HepG2 (cell line): ENCODE results near the gene SH3BGR. TPM values are rescaled to one million over a fixed set of nuclear protein-coding genes. Genes with fewer than 3 reads are reported as not detected.

Experiments used
- HDAC2 ChIP-seq: sonication (generic); formaldehyde crosslinking; IDR thresholded peaks from 2 replicates; pipeline ENCODE4 v1.4.0; 2020; ENCODE audit warnings: missing genetic modification reagents
- KAT8 ChIP-seq: IDR thresholded peaks from 2 replicates; pipeline ENCODE4 v1.6.1; 2016; ENCODE audit warnings: missing genetic modification reagents, missing compliant biosample characterization
- MEIS2 ChIP-seq: sonication (generic); formaldehyde crosslinking; IDR thresholded peaks from 2 replicates; pipeline ENCODE4 v1.9.0; 2021; ENCODE audit warnings: mild to moderate bottlenecking, missing genetic modification reagents
- MYC ChIP-seq: sonication (generic); formaldehyde crosslinking; IDR thresholded peaks from 2 replicates; pipeline ENCODE4 v1.9.0; 2021; ENCODE audit warnings: missing genetic modification reagents, borderline replicate concordance
- NONO ChIP-seq, 2 experiments: fragments of 450-650 bp in 1 of 2; sonication (generic) in 1 of 2; formaldehyde crosslinking in 1 of 2; IDR thresholded peaks in 1 of 2; conservative IDR thresholded peaks in 1 of 2; 2 replicates each; pipeline versions ENCODE4 v1.6.1 to v1.8.0; 2017 to 2022; ENCODE audit warnings: mild to moderate bottlenecking in 1 of 2, missing genetic modification reagents in 1 of 2, moderate library complexity in 1 of 2
- REPIN1 ChIP-seq: sonication (generic); formaldehyde crosslinking; IDR thresholded peaks from 2 replicates; pipeline ENCODE4 v1.8.0; 2022; ENCODE audit warnings: missing genetic modification reagents, low read depth, mild to moderate bottlenecking, borderline replicate concordance
- SAP130 ChIP-seq: IDR thresholded peaks from 2 replicates; pipeline ENCODE4 v1.6.1; 2016; ENCODE audit warnings: low read depth
- SPEN ChIP-seq: sonication (generic); formaldehyde crosslinking; IDR thresholded peaks from 2 replicates; pipeline ENCODE4 v1.5.1; 2020; ENCODE audit warnings: low read depth, mild to moderate bottlenecking, missing genetic modification reagents
- SYNCRIP ChIP-seq: fragments of 200-400 bp; formaldehyde crosslinking; IDR thresholded peaks from 2 replicates; pipeline ENCODE4 v1.6.1; 2018; ENCODE audit warnings: mild to moderate bottlenecking, low read depth, low read length; ENCODE audit not compliant: insufficient read depth
- TARDBP ChIP-seq: sonication (generic); formaldehyde crosslinking; IDR thresholded peaks from 2 replicates; pipeline ENCODE4 v1.8.0; 2022; ENCODE audit warnings: mild to moderate bottlenecking, missing genetic modification reagents
- ZBTB38 ChIP-seq: sonication (generic); formaldehyde crosslinking; IDR thresholded peaks from 2 replicates; pipeline ENCODE4 v1.5.1; 2020; ENCODE audit warnings: mild to moderate bottlenecking, missing genetic modification reagents
- ZFP41 ChIP-seq: sonication (generic); formaldehyde crosslinking; IDR thresholded peaks from 2 replicates; pipeline ENCODE4 v1.4.0; 2020; ENCODE audit warnings: mild to moderate bottlenecking, missing genetic modification reagents, borderline replicate concordance
- ZNF160 ChIP-seq: sonication (generic); formaldehyde crosslinking; IDR thresholded peaks from 2 replicates; pipeline ENCODE4 v1.8.0; 2022; ENCODE audit warnings: mild to moderate bottlenecking, inconsistent platforms, missing genetic modification reagents
- ZNF547 ChIP-seq: sonication (generic); formaldehyde crosslinking; IDR thresholded peaks from 2 replicates; pipeline ENCODE4 v1.5.1; 2020; ENCODE audit warnings: mild to moderate bottlenecking, missing genetic modification reagents
- ZNF598 ChIP-seq: sonication (generic); formaldehyde crosslinking; IDR thresholded peaks from 2 replicates; pipeline ENCODE4 v1.5.1; 2020; ENCODE audit warnings: mild to moderate bottlenecking, missing genetic modification reagents, borderline replicate concordance
- ZNF737 ChIP-seq: sonication (generic); formaldehyde crosslinking; IDR thresholded peaks from 2 replicates; pipeline ENCODE4 v1.5.0; 2020; ENCODE audit warnings: missing genetic modification reagents, mild to moderate bottlenecking, borderline replicate concordance
- ZNF891 ChIP-seq: sonication (generic); formaldehyde crosslinking; IDR thresholded peaks from 2 replicates; pipeline ENCODE4 v1.5.0; 2020; ENCODE audit warnings: mild to moderate bottlenecking, missing genetic modification reagents
- ZSCAN22 ChIP-seq: sonication (generic); formaldehyde crosslinking; IDR thresholded peaks from 2 replicates; pipeline ENCODE4 v1.4.0; 2020; ENCODE audit warnings: mild to moderate bottlenecking, missing genetic modification reagents
- polyA plus RNA-seq, 8 experiments: library from polyadenylated mRNA; depleted of rRNA in 3 of 8; stranded (reverse) in 7 of 8; unstranded in 1 of 8; fragments of >200 nt; fragmentation: Illumina TruSeq in 4 of 8; extraction: Trizol in 4 of 8; gene quantifications; 2 replicates each; pipeline versions ENCODE4 v1.2.1 to v1.2.3, GENCODE V29; 2011 to 2016; ENCODE audit warnings: low read depth in 4 of 8, missing spikeins in 1 of 8, mixed read lengths in 1 of 8; ENCODE audit not compliant: insufficient read depth in 1 of 8
- total RNA-seq, 5 experiments: library from RNA; depleted of rRNA; stranded (reverse); fragments of >200 nt; fragmentation: Illumina TruSeq; extraction: Trizol; gene quantifications; 2 replicates each; pipeline ENCODE4 v1.2.3, GENCODE V29; 2016; ENCODE audit warnings: low read depth in 1 of 5
- TF ChIP-seq, protein P1 (sequence below): sonication (generic); formaldehyde crosslinking; IDR thresholded peaks from 2 replicates; pipeline ENCODE4 v1.5.1; 2020; ENCODE audit warnings: missing genetic modification reagents, mild to moderate bottlenecking, borderline replicate concordance
- TF ChIP-seq, protein P2 (sequence below): sonication (generic); formaldehyde crosslinking; IDR thresholded peaks from 2 replicates; pipeline ENCODE4 v1.5.0; 2020; ENCODE audit warnings: mild to moderate bottlenecking, missing genetic modification reagents, moderate library complexity
- TF ChIP-seq, protein P3 (sequence below): sonication (generic); formaldehyde crosslinking; IDR thresholded peaks from 2 replicates; pipeline ENCODE4 v1.5.1; 2020; ENCODE audit warnings: mild to moderate bottlenecking, missing genetic modification reagents, moderate library complexity

Gene SH3BGR
- total and polyA plus RNA-seq, 2 of the 13 experiments (the other 11 are each of a cell fraction or from before 2014, with no cell fraction given), result 0.48 TPM; not detected in 1

DNA sequence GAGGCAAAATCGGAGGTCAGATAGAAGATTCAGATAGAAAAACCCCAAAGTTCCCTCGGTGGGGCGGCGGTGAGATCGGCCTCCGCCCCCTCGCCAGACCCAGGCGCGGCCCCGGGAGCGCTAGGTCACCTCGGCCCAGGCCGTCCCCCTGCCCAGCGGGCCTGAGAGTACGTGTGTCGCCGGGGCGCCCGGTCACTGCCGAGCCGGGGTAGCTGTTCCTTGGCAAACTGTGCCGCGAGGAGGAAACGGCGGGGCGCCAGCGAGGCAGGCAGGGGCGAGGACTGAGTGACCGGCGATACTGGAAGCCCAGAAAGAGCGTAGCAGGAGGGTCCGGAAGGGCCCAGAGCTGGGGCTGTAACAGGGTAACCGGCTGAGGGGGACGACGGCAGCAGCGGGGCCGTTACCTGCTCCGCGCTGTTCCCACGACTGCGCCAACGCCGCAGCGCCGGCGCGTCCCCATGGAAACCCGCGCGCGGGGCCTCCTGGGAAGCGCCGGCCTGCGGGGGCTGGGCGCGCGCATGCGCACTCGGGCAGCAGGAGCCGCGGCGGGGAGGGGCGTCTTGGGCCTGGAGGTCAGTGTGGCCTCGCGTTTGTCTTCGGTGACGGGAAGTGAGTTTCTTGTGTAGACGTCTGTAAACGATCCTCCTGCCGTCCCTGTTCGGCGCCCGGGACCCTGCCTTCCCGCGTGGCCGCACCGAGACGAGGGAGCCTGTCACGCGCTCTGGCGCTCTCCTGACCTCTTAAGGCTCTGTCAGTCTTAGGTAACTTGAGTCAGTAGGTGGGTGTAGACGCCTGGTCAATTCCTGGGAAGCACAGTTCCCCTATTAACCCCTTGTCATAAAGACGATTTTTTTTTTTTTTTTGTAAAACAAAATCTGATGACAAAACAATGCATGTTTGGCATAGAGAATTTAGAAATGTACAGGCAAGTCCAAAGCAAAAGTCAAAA lies 6.2 kb upstream of the SH3BGR start, which contains the start of gene LCA5L (continued):
- TF ChIP-seq, protein P1, sequence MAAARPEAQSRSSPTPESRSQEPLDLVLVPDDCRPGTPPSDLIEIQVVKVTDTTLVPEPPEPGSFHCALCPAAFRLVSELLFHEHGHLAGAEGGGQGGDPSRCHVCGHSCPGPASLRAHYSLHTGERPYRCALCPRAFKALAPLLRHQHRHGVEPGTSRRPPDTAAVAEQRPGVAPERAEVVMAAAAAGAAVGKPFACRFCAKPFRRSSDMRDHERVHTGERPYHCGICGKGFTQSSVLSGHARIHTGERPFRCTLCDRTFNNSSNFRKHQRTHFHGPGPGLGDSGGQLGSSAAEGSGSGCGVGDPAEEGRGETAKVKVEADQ (CRISPR knock-in tag), result peak; percentile 47; the same call in 1 of the 2 replicates
- TF ChIP-seq ZNF891 (CRISPR knock-in tag) (peak; percentile 69; the same call in 1 of the 2 replicates), NONO (IDR thresholded peaks at IDR 0.05) (no peak), NONO (CRISPR knock-in tag; conservative IDR thresholded peaks at IDR 0.05) (peak; percentile 41; the same call in 1 of the 2 replicates), MEIS2 (CRISPR knock-in tag) (peak; percentile 29; the same call in 1 of the 2 replicates), SAP130 (CRISPR knock-in tag) (peak; percentile 93), ZNF160 (peak; percentile 73; the same call in 1 of the 2 replicates), ZBTB38 (CRISPR knock-in tag) (peak; percentile 58; the same call in 1 of the 2 replicates), SYNCRIP (no peak), ZSCAN22 (no peak), MYC (peak; percentile 44; the same call in 1 of the 2 replicates), SPEN (CRISPR knock-in tag) (peak; percentile 65; the same call in 1 of the 2 replicates), ZNF547 (CRISPR knock-in tag) (peak; percentile 21; the same call in 1 of the 2 replicates), TARDBP (CRISPR knock-in tag) (no peak), HDAC2 (CRISPR knock-in tag) (0 out of 2 replicates have a peak, but pooled peaks have one; percentile 7), REPIN1 (CRISPR knock-in tag) (peak; percentile 49; the same call in 1 of the 2 replicates), ZFP41 (CRISPR knock-in tag) (no peak), ZNF737 (CRISPR knock-in tag) (0 out of 2 replicates have a peak, but pooled peaks have one; percentile 26), KAT8 (CRISPR knock-in tag) (peak; percentile 61), ZNF598 (peak; percentile 66; the same call in 1 of the 2 replicates)
- TF ChIP-seq, protein P2, sequence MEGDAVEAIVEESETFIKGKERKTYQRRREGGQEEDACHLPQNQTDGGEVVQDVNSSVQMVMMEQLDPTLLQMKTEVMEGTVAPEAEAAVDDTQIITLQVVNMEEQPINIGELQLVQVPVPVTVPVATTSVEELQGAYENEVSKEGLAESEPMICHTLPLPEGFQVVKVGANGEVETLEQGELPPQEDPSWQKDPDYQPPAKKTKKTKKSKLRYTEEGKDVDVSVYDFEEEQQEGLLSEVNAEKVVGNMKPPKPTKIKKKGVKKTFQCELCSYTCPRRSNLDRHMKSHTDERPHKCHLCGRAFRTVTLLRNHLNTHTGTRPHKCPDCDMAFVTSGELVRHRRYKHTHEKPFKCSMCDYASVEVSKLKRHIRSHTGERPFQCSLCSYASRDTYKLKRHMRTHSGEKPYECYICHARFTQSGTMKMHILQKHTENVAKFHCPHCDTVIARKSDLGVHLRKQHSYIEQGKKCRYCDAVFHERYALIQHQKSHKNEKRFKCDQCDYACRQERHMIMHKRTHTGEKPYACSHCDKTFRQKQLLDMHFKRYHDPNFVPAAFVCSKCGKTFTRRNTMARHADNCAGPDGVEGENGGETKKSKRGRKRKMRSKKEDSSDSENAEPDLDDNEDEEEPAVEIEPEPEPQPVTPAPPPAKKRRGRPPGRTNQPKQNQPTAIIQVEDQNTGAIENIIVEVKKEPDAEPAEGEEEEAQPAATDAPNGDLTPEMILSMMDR (CRISPR knock-in tag), result peak; percentile 27
- TF ChIP-seq, protein P3, sequence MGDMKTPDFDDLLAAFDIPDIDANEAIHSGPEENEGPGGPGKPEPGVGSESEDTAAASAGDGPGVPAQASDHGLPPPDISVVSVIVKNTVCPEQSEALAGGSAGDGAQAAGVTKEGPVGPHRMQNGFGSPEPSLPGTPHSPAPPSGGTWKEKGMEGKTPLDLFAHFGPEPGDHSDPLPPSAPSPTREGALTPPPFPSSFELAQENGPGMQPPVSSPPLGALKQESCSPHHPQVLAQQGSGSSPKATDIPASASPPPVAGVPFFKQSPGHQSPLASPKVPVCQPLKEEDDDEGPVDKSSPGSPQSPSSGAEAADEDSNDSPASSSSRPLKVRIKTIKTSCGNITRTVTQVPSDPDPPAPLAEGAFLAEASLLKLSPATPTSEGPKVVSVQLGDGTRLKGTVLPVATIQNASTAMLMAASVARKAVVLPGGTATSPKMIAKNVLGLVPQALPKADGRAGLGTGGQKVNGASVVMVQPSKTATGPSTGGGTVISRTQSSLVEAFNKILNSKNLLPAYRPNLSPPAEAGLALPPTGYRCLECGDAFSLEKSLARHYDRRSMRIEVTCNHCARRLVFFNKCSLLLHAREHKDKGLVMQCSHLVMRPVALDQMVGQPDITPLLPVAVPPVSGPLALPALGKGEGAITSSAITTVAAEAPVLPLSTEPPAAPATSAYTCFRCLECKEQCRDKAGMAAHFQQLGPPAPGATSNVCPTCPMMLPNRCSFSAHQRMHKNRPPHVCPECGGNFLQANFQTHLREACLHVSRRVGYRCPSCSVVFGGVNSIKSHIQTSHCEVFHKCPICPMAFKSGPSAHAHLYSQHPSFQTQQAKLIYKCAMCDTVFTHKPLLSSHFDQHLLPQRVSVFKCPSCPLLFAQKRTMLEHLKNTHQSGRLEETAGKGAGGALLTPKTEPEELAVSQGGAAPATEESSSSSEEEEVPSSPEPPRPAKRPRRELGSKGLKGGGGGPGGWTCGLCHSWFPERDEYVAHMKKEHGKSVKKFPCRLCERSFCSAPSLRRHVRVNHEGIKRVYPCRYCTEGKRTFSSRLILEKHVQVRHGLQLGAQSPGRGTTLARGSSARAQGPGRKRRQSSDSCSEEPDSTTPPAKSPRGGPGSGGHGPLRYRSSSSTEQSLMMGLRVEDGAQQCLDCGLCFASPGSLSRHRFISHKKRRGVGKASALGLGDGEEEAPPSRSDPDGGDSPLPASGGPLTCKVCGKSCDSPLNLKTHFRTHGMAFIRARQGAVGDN (CRISPR knock-in tag), result peak; percentile 88
